ENCODE results near the gene HRC. TPM values are rescaled to one million over a fixed set of nuclear protein-coding genes. Genes with fewer than 3 reads are reported as not detected.
A peak's percentile ranks its signal among the peaks of the same experiment; 100 is the strongest.

The HRC gene
- total RNA-seq, 2 experiments from 2014 or later: not detected

DNA sequence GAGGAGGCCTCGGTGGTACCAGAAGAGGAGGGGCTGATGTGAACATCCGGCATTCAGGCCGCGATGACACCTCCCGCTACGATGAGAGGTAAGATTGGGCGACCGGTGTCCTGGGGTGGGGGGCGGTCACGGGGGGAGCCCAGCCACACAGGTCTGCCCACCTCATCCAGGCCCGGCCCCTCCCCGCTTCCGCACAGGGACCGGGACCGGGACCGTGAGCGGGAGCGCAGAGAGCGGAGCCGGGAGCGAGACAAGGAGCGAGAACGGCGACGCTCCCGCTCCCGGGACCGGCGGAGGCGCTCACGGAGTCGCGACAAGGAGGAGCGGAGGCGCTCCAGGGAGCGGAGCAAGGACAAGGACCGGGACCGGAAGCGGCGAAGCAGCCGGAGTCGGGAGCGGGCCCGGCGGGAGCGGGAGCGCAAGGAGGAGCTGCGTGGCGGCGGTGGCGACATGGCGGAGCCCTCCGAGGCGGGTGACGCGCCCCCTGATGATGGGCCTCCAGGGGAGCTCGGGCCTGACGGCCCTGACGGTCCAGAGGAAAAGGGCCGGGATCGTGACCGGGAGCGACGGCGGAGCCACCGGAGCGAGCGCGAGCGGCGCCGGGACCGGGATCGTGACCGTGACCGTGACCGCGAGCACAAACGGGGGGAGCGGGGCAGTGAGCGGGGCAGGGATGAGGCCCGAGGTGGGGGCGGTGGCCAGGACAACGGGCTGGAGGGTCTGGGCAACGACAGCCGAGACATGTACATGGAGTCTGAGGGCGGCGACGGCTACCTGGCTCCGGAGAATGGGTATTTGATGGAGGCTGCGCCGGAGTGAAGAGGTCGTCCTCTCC, 47.4 kb downstream of the HRC start:
- ChIA-PET CTCF (interaction anchor here (7.3 kb wide), 1 partner anchor 9 kb away, joined by 94 read pairs; no protein-coding TSS in a partner anchor), POLR2A (interaction anchor here (0.5 kb wide), 1 partner anchor 10 kb away, joined by 3 read pairs; no protein-coding TSS in a partner anchor)
- peaks cover 4% of the 10 kb centered on the region for H3K4me1 Mint-ChIP-seq (ENCODE audit: low read depth)
- H3K4me3 Mint-ChIP-seq: no peak overlapping the region
- H3K27me3 Mint-ChIP-seq (ENCODE audit: low read depth): no peaks in the 10 kb centered on the region
- H3K36me3 Mint-ChIP-seq (ENCODE audit: low read depth): peaks cover 51% of the 10 kb centered on the region
- DNase-seq: no peak
- no peaks in the 10 kb centered on the region for H3K9me3 Mint-ChIP-seq (ENCODE audit: insufficient read depth)
- H3K27ac Mint-ChIP-seq: no peak overlapping the region
- no peak for ATAC-seq

DNA sequence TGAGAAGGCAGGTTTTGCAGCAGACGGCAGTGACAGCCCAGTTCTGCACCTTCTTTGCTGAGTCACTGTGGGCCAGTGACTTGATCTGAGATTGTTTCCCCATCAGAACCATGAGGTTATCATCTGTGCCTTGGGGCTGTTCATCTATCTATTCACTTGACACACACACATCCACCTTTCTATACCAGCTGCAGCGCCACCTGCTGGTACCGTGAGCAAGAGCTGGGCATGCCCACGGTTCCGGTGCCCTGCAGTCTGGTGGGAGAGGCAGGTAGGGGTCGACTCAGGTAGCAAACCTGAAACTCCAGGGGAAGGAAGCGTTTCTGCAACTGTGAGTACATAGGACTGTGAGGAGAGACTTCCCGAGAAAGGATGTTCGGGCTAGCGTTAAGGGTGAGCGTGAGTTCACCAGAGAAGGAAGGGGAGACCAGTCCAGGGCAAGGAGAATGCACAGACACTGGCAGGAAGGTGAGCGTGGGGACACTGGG, 48.5 kb downstream of the HRC start:
- ATAC-seq: peak; percentile 79
- no peak overlapping the region for H3K27ac Mint-ChIP-seq
- H3K4me1 Mint-ChIP-seq (ENCODE audit: low read depth): peaks cover 4% of the 10 kb centered on the region
- peak; percentile 74 for DNase-seq
- H3K36me3 Mint-ChIP-seq (ENCODE audit: low read depth): peaks cover 53% of the 10 kb centered on the region
- no peaks in the 10 kb centered on the region for H3K27me3 Mint-ChIP-seq (ENCODE audit: low read depth)
- H3K9me3 Mint-ChIP-seq (ENCODE audit: insufficient read depth): no peaks in the 10 kb centered on the region
- POLR2A ChIA-PET: interaction anchor here (1.0 to 1.2 kb wide), 2 partner anchors 9 to 20 kb away, joined by 3 to 4 read pairs; no protein-coding TSS in a partner anchor
- no peak overlapping the region for H3K4me3 Mint-ChIP-seq
- CTCF ChIA-PET: interaction anchor here (0.9 to 2.8 kb wide), 14 partner anchors 8 to 109 kb away, joined by 3 to 30 read pairs (median 5); partner anchors contain the start of genes CGB7 and LIN7B

DNA sequence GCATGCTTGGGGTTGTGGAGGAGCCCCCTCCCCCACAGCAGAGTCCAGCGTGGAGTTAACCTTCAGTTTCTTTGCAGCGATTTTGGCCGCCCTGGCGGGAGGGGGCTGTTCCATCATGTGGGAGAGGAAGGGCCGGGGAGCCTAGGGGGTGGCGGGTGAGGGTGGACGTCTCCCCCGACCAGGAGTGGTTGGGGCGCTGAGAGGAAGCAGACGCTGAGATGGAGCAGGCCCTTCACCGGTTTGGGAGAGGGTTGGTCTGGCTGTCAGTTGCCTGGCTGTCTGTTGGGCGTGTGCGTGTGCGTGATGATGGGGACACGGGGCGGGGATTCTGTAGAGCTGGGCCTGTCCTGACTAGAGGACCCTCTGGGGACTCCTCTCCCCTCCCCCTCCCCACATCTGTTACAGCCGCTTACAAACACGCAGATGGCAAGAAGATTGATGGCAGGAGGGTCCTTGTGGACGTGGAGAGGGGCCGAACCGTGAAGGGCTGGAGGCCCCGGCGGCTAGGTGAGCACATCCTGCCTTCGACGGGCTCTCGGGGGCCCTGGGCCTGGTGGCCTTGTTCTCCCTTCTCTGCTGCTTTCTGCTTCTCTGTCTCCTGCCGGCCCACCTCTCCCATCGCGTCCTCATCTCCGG, 50.8 kb downstream of the HRC start:
- Mint-ChIP-seq H3K9me3 (ENCODE audit: insufficient read depth) (no peaks in the 10 kb centered on the region), H3K4me1 (ENCODE audit: low read depth) (peaks cover 4% of the 10 kb centered on the region), H3K4me3 (no peak overlapping the region), H3K36me3 (ENCODE audit: low read depth) (peaks cover 68% of the 10 kb centered on the region), H3K27ac (no peak overlapping the region), H3K27me3 (ENCODE audit: low read depth) (no peaks in the 10 kb centered on the region)
- ChIA-PET CTCF (interaction anchor here (1.2 to 2.8 kb wide), 3 partner anchors 10 to 107 kb away, joined by 3 to 22 read pairs (median 9); partner anchors contain the start of gene LIN7B), POLR2A (no interaction called here)
- ATAC-seq (no peak), DNase-seq (no peak)

DNA sequence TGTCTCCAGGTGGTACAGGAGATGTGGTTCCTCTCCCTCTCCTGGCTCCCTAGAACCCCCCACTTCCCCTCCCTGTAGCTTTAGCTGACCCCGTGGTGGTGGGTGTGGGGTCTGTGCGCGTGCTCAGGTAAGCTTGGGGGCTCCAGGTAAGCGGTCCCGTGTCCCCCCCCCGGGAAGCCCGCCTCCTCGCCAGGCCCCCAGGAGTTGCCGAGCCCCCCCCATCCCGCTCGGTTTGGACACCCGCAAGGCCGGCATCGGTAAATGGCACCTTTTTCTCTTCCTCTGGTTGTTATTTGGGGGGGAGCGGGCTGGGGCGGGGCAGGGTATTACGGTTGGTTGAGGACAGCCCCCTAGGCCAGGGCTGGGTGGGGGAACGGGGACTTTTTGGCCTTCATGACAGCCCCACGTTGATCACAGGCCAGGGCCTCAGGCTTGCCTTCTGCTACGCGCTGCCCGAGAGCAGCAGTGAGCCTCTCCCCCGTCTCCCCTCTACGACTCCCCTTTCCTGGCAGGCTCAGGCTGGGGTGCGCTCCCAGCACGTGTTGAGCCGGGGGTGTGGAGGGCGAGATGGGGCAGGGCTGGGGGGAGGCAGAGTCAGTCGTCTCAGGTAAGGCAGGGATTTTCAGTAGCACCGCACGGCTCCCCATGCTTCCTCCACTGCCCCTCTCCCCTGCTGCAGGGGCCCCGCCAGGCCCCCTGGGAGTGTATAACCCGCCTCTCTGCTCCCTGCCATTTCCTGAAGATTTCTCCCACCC, 51.7 kb downstream of the HRC start:
- H3K9me3 Mint-ChIP-seq (ENCODE audit: insufficient read depth): no peaks in the 10 kb centered on the region
- CTCF ChIA-PET: no interaction called here
- POLR2A ChIA-PET: no interaction called here
- DNase-seq: no peak
- H3K4me1 Mint-ChIP-seq (ENCODE audit: low read depth): peaks cover 6% of the 10 kb centered on the region
- no peak overlapping the region for H3K27ac Mint-ChIP-seq
- peaks cover 67% of the 10 kb centered on the region for H3K36me3 Mint-ChIP-seq (ENCODE audit: low read depth)
- no peak for ATAC-seq
- H3K4me3 Mint-ChIP-seq: no peak overlapping the region
- H3K27me3 Mint-ChIP-seq (ENCODE audit: low read depth): no peaks in the 10 kb centered on the region

DNA sequence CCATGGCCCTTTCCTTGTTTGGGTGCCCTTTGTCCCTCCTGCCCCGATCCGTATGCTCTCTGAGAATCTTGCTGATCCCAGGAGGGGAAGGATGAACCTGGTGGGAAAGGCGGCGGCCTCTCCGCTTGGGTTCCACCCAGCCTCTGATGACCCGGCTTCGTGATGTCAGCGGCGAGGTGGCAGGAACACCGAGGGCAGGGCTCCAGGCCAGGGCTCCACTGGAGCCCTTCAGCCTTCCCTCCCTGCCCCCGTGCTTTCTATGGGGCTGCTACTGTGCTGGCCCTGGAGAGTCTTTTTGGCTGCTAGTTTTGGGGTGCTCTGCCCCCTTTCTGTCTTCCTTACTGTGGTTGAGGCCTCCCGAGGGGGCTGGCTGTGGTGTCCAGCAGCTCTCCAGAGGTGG, 52.9 kb downstream of the HRC start:
- Mint-ChIP-seq H3K36me3 (ENCODE audit: low read depth) (peaks cover 70% of the 10 kb centered on the region), H3K27me3 (ENCODE audit: low read depth) (no peaks in the 10 kb centered on the region), H3K4me3 (no peak overlapping the region), H3K27ac (peak overlapping the region; percentile 20), H3K9me3 (ENCODE audit: insufficient read depth) (no peaks in the 10 kb centered on the region), H3K4me1 (ENCODE audit: low read depth) (peaks cover 18% of the 10 kb centered on the region)
- POLR2A ChIA-PET: no interaction called here
- CTCF ChIA-PET: no interaction called here
- no peak for DNase-seq
- ATAC-seq: no peak

Other genes starting within 250 kb of the HRC start
- 1 to 10 TPM; 1.6 to 1.9 TPM for gene DHDH, start 221.7 kb downstream of the HRC start, total RNA-seq
- gene BAX, start 200.5 kb downstream of the HRC start, total RNA-seq: 100 to 1,000 TPM; 336 to 350 TPM
- 1,000 to 10,000 TPM in 1 of 2 experiments, 100 to 1,000 TPM in 1; 971 to 1,027 TPM for gene FTL, start 190.1 kb downstream of the HRC start, total RNA-seq
- gene GYS1, start 162.1 kb downstream of the HRC start, total RNA-seq: 10 to 100 TPM; 54.7 to 57.9 TPM
- 100 to 1,000 TPM; 105 to 106 TPM for gene RUVBL2, start 161.5 kb downstream of the HRC start, total RNA-seq
- not detected for gene LHB, start 138.3 kb downstream of the HRC start, total RNA-seq
- gene CGB3, start 131.1 kb downstream of the HRC start, total RNA-seq: not detected
- not detected for gene CGB2, start 123.5 kb downstream of the HRC start, total RNA-seq
- gene CGB1, start 118.5 kb downstream of the HRC start, total RNA-seq: not detected
- gene CGB5, start 111.5 kb downstream of the HRC start, total RNA-seq: not detected
- gene CGB8, start 106.3 kb downstream of the HRC start, total RNA-seq: not detected
- gene CGB7, start 97.6 kb downstream of the HRC start, total RNA-seq: not detected
- gene NTF4, start 90.6 kb downstream of the HRC start, total RNA-seq: not detected
- gene KCNA7, start 82.7 kb downstream of the HRC start, total RNA-seq: not detected
- gene SNRNP70, start 69.9 kb downstream of the HRC start, total RNA-seq: 100 to 1,000 TPM; 177 to 193 TPM
- 1 to 10 TPM; 3.7 to 6.3 TPM for gene LIN7B, start 41.0 kb downstream of the HRC start, total RNA-seq
- gene C19orf73, start 36.3 kb downstream of the HRC start, total RNA-seq: 1 to 10 TPM in 1 of 2 experiments, under 1 TPM in 1; 0.92 to 1.0 TPM
- 1 to 10 TPM; 1.8 to 2.2 TPM for gene PPFIA3, start 35.9 kb downstream of the HRC start, total RNA-seq
- not detected for gene TRPM4, start 2.4 kb upstream of the HRC start, total RNA-seq
- gene SLC6A16, start 169.8 kb upstream of the HRC start, total RNA-seq: 1 to 10 TPM; 3.4 to 3.5 TPM
- 100 to 1,000 TPM; 162 to 176 TPM for gene CD37, start 180.0 kb upstream of the HRC start, total RNA-seq
- not detected for gene TEAD2, start 207.0 kb upstream of the HRC start, total RNA-seq
- not detected for gene DKKL1, start 208.5 kb upstream of the HRC start, total RNA-seq
- not detected for gene KASH5, start 232.9 kb upstream of the HRC start, total RNA-seq